HG03135 (cell line): Measurements from ENCODE around the gene GBP3.
"Not testable (repeated sequence)": the region's sequence is repeated elsewhere in the genome, so short reads cannot be mapped to it uniquely, and the experiment has no call there.

Experiments
- ATAC-seq: cut with Tn5 transposase; IDR thresholded peaks from one replicate; pipeline ENCODE4 v1.9.1; 2021; ENCODE audit warnings: mild to moderate bottlenecking, moderate library complexity; ENCODE audit not compliant: unreplicated experiment

Gene GBP3

GRCh38 chr1:88980870-88981269 lies 41.8 kb downstream of the GBP3 start:
- ATAC-seq = no peak

- ATAC-seq = no peak
Observed at GRCh38 chr1:88979749-88980116, 42.9 kb downstream of the GBP3 start.

GRCh38 chr1:88979054-88979748 lies 43.5 kb downstream of the GBP3 start:
- ATAC-seq = no peak

- no peak for ATAC-seq
Observed at GRCh38 chr1:88976235-88976634, 46.4 kb downstream of the GBP3 start.

GRCh38 chr1:88974616-88975172 lies 48.0 kb downstream of the GBP3 start:
- ATAC-seq = not testable (repeated sequence)

GRCh38 chr1:88973520-88974137 lies 49.0 kb downstream of the GBP3 start:
- no peak for ATAC-seq

- no peak for ATAC-seq
Observed at GRCh38 chr1:88961647-88962275, 60.9 kb downstream of the GBP3 start.

- no peak for ATAC-seq
Observed at GRCh38 chr1:88961081-88961480, 61.6 kb downstream of the GBP3 start.
